Measurements from ENCODE around the gene ZNF277. TPM values are rescaled to one million over a fixed set of nuclear protein-coding genes. Genes with fewer than 3 reads are reported as not detected.

Gene ZNF277
- total and polyA plus RNA-seq, 10 of the 15 experiments (the other 5 are each of a cell fraction or from before 2014, with no cell fraction given), result 10.6 to 33.9 (median 22.0) TPM

DNA sequence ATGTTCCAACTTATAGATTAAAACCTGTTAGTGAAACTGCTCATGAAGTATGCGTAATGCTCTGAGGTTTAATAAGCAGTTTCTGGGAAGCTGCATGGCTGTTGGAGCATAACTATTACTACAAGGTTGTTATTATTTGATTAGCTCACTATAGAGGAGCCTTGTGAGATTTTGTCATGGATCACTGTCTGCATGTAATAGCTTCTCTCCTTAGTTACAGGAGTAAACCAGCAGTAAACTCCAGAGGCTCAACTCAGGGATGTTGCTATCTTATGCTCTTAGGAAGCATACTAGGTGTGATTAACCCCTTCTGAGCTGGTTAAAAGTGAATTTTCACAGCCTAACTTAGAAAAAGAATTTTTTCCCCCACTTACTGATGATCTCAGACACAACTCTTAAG, 180.1 kb downstream of the ZNF277 start:
- H3K27ac ChIP-seq (ENCODE audit: control insufficient read depth, insufficient read depth), result no peak overlapping the region
- no peaks in the 10 kb centered on the region for H3K36me3 ChIP-seq (ENCODE audit: control insufficient read depth in 2 of 2, insufficient read depth in 2 of 2, low read length in 1 of 2)
- H4K20me1 ChIP-seq (ENCODE audit: control insufficient read depth, insufficient read depth), result no peaks in the 10 kb centered on the region
- H3K4me3 ChIP-seq, result no peak overlapping the region
- no peaks in the 10 kb centered on the region; the same call in 1 of the 2 replicates for H3K4me1 ChIP-seq (ENCODE audit: control insufficient read depth, insufficient read depth, low read length)
- ChIA-PET SMC1A (ENCODE audit: uncharacterized antibody, unreplicated experiment) (interaction anchor here (0.6 kb wide), 1 partner anchor 693 kb away, joined by 3 read pairs; no protein-coding TSS in a partner anchor), CTCF (no interaction called here), RAD21 (ENCODE audit: unreplicated experiment) (no interaction called here), POLR2A (no interaction called here)
- in situ Hi-C loops (cut with MboI) (no loop called here), intact Hi-C loops (cut with micrococcal nuclease; ENCODE audit: unreplicated experiment) (no loop called here)
- H3K9ac ChIP-seq (ENCODE audit: control insufficient read depth, insufficient read depth, low read length), result no peak overlapping the region
- no peak for ATAC-seq
- H3K27me3 ChIP-seq (replicated peaks in 1 of 2; ENCODE audit: control insufficient read depth in 2 of 2, insufficient read depth in 2 of 2, low read length in 1 of 2), result no peaks in the 10 kb centered on the region; a peak in 1 of 4 replicates
- no peak for TF ChIP-seq BHLHE40 (IDR thresholded peaks at IDR 0.05; ENCODE audit: borderline replicate concordance in 1 of 2, low read depth in 2 of 2, low read length in 1 of 2)
- TF ChIP-seq RFX5 (IDR thresholded peaks at IDR 0.05; ENCODE audit: low read depth, low read length), result no peak
- TF ChIP-seq, protein P1, sequence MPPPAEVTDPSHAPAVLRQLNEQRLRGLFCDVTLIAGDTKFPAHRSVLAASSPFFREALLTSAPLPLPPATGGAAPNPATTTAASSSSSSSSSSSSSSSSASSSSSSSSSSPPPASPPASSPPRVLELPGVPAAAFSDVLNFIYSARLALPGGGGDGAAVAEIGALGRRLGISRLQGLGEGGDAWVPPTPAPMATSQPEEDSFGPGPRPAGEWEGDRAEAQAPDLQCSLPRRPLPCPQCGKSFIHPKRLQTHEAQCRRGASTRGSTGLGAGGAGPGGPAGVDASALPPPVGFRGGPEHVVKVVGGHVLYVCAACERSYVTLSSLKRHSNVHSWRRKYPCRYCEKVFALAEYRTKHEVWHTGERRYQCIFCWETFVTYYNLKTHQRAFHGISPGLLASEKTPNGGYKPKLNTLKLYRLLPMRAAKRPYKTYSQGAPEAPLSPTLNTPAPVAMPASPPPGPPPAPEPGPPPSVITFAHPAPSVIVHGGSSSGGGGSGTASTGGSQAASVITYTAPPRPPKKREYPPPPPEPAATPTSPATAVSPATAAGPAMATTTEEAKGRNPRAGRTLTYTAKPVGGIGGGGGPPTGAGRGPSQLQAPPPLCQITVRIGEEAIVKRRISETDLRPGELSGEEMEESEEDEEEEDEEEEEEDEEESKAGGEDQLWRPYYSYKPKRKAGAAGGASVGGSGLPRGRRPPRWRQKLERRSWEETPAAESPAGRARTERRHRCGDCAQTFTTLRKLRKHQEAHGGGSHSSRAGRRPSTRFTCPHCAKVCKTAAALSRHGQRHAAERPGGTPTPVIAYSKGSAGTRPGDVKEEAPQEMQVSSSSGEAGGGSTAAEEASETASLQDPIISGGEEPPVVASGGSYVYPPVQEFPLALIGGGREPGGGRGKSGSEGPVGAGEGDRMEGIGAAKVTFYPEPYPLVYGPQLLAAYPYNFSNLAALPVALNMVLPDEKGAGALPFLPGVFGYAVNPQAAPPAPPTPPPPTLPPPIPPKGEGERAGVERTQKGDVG (CRISPR knock-in tag; IDR thresholded peaks at IDR 0.05), result no peak
- TF ChIP-seq NR2C2 (IDR thresholded peaks at IDR 0.05; ENCODE audit: borderline replicate concordance, control insufficient read depth, insufficient read length, low read depth), result no peak
- TF ChIP-seq POU2F2 (IDR thresholded peaks at IDR 0.05; ENCODE audit: borderline replicate concordance, low read depth, low read length), result no peak
- TF ChIP-seq ZNF24 (IDR thresholded peaks at IDR 0.05), result no peak
- no peak for TF ChIP-seq CHD1 (IDR thresholded peaks at IDR 0.05; ENCODE audit: low read depth, low read length)
- no peak for TF ChIP-seq SIN3A (IDR thresholded peaks at IDR 0.05; ENCODE audit: low read depth, low read length)
- TF ChIP-seq BRCA1 (IDR thresholded peaks at IDR 0.05; ENCODE audit: low read depth, low read length), result no peak
- TF ChIP-seq, protein P2, sequence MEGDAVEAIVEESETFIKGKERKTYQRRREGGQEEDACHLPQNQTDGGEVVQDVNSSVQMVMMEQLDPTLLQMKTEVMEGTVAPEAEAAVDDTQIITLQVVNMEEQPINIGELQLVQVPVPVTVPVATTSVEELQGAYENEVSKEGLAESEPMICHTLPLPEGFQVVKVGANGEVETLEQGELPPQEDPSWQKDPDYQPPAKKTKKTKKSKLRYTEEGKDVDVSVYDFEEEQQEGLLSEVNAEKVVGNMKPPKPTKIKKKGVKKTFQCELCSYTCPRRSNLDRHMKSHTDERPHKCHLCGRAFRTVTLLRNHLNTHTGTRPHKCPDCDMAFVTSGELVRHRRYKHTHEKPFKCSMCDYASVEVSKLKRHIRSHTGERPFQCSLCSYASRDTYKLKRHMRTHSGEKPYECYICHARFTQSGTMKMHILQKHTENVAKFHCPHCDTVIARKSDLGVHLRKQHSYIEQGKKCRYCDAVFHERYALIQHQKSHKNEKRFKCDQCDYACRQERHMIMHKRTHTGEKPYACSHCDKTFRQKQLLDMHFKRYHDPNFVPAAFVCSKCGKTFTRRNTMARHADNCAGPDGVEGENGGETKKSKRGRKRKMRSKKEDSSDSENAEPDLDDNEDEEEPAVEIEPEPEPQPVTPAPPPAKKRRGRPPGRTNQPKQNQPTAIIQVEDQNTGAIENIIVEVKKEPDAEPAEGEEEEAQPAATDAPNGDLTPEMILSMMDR (IDR thresholded peaks at IDR 0.05 in 2 of 3, conservative IDR thresholded peaks at IDR 0.05 in 1 of 3; ENCODE audit: control insufficient read depth in 2 of 3, extremely low read depth in 1 of 3, insufficient read depth in 1 of 3, low read depth in 3 of 3, low read length in 3 of 3), result no peak
- TF ChIP-seq HDAC2 (IDR thresholded peaks at IDR 0.05), result no peak
- no peak for TF ChIP-seq NR2C1 (IDR thresholded peaks at IDR 0.05)
- TF ChIP-seq SP1 (IDR thresholded peaks at IDR 0.05; ENCODE audit: low read depth, low read length), result no peak
- WGBS (ENCODE audit: insufficient coverage, insufficient replicate concordance, low lambda C conversion rate, missing lambda C conversion rate), result 95% methylated on average over 1 of the region's 1 CpG
- H2AFZ ChIP-seq (ENCODE audit: control insufficient read depth, low read depth, low read length), result no peak overlapping the region
- BruUV-seq (replicated peaks), result no TSS peak
- no peak for DNase-seq (ENCODE audit: low read depth, low spot score)
- H3K9me3 ChIP-seq (replicated peaks; ENCODE audit: control insufficient read depth, insufficient read depth, low read length), result no peaks in the 10 kb centered on the region
- no peaks in the 10 kb centered on the region for H3K79me2 ChIP-seq (ENCODE audit: control insufficient read depth, insufficient read depth, low read length)
- no peak for FAIRE-seq
- H3K4me2 ChIP-seq (ENCODE audit: control insufficient read depth, insufficient read depth), result no peak overlapping the region
